ENCODE measurements around the gene FAP.

DNA sequence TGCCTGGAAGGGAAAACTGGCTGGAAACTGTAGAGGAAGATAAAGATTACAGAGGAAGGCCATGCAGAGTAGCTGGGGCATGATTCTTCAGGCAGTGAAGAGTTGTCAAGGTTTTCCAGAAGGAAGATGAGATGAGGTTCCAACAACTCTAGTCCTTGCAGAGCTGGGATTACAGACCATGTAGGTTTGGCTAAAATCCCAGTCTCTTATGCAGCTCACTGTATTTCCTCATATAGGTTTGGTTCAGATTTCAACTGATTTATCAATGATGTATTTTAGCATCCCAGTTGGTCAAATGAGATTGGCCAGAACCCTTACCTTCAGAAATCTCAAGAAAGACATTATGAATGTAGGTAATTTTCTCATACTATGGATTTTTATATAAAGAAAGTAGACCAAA lies 16.4 kb downstream of the FAP start:
- no peak for TF ChIP-seq EZH2 (IDR thresholded peaks at IDR 0.05; ENCODE audit: low read depth)
- TF ChIP-seq, protein P1, sequence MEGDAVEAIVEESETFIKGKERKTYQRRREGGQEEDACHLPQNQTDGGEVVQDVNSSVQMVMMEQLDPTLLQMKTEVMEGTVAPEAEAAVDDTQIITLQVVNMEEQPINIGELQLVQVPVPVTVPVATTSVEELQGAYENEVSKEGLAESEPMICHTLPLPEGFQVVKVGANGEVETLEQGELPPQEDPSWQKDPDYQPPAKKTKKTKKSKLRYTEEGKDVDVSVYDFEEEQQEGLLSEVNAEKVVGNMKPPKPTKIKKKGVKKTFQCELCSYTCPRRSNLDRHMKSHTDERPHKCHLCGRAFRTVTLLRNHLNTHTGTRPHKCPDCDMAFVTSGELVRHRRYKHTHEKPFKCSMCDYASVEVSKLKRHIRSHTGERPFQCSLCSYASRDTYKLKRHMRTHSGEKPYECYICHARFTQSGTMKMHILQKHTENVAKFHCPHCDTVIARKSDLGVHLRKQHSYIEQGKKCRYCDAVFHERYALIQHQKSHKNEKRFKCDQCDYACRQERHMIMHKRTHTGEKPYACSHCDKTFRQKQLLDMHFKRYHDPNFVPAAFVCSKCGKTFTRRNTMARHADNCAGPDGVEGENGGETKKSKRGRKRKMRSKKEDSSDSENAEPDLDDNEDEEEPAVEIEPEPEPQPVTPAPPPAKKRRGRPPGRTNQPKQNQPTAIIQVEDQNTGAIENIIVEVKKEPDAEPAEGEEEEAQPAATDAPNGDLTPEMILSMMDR (conservative IDR thresholded peaks at IDR 0.05), result no peak

All from PC-9 (cell line).